WTC11 (cell line): ENCODE data around the gene NBEAL1.
"Not testable (repeated sequence)": the region's sequence is repeated elsewhere in the genome, so short reads cannot be mapped to it uniquely, and the experiment has no call there.

ENCODE experiments used
- CBFB ChIP-seq: sonication (generic); formaldehyde crosslinking; IDR thresholded peaks from 2 replicates; pipeline ENCODE4 v1.8.1; 2022; ENCODE audit warnings: mild to moderate bottlenecking, low read depth, missing genetic modification reagents
- CREB1 ChIP-seq: sonication (generic); formaldehyde crosslinking; IDR thresholded peaks from 2 replicates; pipeline ENCODE4 v1.8.0; 2023; ENCODE audit warnings: mild to moderate bottlenecking, missing genetic modification reagents
- ESRRA ChIP-seq: sonication (generic); formaldehyde crosslinking; IDR thresholded peaks from 2 replicates; pipeline ENCODE4 v1.8.1; 2022; ENCODE audit warnings: mild to moderate bottlenecking, missing genetic modification reagents, borderline replicate concordance
- GTF2I ChIP-seq: fragments of 250-450 bp; sonication (Bioruptor Pico); conservative IDR thresholded peaks from 2 replicates; pipeline ENCODE4 v1.4.0; 2021; ENCODE audit warnings: mild to moderate bottlenecking
- NFE2L1 ChIP-seq: sonication (generic); formaldehyde crosslinking; IDR thresholded peaks from 2 replicates; pipeline ENCODE4 v1.8.1; 2023; ENCODE audit warnings: missing genetic modification reagents
- TP53 ChIP-seq: sonication (generic); formaldehyde crosslinking; IDR thresholded peaks from 2 replicates; pipeline ENCODE4 v1.8.1; 2023; ENCODE audit warnings: mild to moderate bottlenecking, missing genetic modification reagents
- ZNF138 ChIP-seq: sonication (generic); formaldehyde crosslinking; conservative IDR thresholded peaks from 2 replicates; pipeline ENCODE4 v1.8.1; 2022; ENCODE audit warnings: mild to moderate bottlenecking, moderate library complexity, missing genetic modification reagents
- ZNF671 ChIP-seq: fragments of 250-450 bp; sonication (Bioruptor Pico); IDR thresholded peaks from 2 replicates; pipeline ENCODE4 v1.8.0; 2021; ENCODE audit warnings: mild to moderate bottlenecking
- TF ChIP-seq, protein P1 (sequence below): fragments of 200-600 bp; IDR thresholded peaks from 2 replicates; pipeline ENCODE4 v1.8.0; 2022; ENCODE audit warnings: antibody characterized with exemption
- TF ChIP-seq, protein P2 (sequence below): sonication (generic); formaldehyde crosslinking; IDR thresholded peaks from 2 replicates; pipeline ENCODE4 v1.8.1; 2022; ENCODE audit warnings: low read depth, missing genetic modification reagents, borderline replicate concordance
- TF ChIP-seq, protein P3 (sequence below): sonication (generic); formaldehyde crosslinking; conservative IDR thresholded peaks from 2 replicates; pipeline ENCODE4 v1.8.1; 2023; ENCODE audit warnings: mild to moderate bottlenecking, low read depth, missing genetic modification reagents, moderate library complexity
- TF ChIP-seq, protein P4 (sequence below): sonication (generic); formaldehyde crosslinking; IDR thresholded peaks from 2 replicates; pipeline ENCODE4 v1.8.0; 2022; ENCODE audit warnings: mild to moderate bottlenecking, missing genetic modification reagents

DNA sequence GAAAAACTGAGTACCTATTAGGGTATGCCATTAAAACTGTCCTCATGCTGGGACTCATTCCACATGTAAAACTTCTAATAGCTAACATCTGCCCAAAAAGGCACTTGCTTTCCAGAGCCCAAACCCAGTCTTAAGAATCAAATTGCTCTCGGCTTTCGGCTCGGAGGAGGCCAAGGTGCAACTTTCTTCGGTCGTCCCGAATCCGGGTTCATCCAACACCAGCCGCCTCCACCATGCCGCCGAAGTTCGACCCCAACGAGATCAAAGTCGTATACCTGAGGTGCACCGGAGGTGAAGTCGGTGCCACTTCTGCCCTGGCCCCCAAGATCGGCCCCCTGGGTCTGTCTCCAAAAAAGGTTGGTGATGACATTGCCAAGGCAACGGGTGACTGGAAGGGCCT lies 175.9 kb downstream of the NBEAL1 start:
- TF ChIP-seq ESRRA (CRISPR knock-in tag); NFE2L1; ZNF671 (CRISPR knock-in tag); CBFB (CRISPR knock-in tag); TP53 (CRISPR knock-in tag); GTF2I (CRISPR knock-in tag); ZNF138 (CRISPR knock-in tag); CREB1: not testable (repeated sequence)
- TF ChIP-seq, protein P1, sequence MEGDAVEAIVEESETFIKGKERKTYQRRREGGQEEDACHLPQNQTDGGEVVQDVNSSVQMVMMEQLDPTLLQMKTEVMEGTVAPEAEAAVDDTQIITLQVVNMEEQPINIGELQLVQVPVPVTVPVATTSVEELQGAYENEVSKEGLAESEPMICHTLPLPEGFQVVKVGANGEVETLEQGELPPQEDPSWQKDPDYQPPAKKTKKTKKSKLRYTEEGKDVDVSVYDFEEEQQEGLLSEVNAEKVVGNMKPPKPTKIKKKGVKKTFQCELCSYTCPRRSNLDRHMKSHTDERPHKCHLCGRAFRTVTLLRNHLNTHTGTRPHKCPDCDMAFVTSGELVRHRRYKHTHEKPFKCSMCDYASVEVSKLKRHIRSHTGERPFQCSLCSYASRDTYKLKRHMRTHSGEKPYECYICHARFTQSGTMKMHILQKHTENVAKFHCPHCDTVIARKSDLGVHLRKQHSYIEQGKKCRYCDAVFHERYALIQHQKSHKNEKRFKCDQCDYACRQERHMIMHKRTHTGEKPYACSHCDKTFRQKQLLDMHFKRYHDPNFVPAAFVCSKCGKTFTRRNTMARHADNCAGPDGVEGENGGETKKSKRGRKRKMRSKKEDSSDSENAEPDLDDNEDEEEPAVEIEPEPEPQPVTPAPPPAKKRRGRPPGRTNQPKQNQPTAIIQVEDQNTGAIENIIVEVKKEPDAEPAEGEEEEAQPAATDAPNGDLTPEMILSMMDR, result not testable (repeated sequence)
- TF ChIP-seq, protein P2, sequence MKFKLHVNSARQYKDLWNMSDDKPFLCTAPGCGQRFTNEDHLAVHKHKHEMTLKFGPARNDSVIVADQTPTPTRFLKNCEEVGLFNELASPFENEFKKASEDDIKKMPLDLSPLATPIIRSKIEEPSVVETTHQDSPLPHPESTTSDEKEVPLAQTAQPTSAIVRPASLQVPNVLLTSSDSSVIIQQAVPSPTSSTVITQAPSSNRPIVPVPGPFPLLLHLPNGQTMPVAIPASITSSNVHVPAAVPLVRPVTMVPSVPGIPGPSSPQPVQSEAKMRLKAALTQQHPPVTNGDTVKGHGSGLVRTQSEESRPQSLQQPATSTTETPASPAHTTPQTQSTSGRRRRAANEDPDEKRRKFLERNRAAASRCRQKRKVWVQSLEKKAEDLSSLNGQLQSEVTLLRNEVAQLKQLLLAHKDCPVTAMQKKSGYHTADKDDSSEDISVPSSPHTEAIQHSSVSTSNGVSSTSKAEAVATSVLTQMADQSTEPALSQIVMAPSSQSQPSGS (CRISPR knock-in tag), result not testable (repeated sequence)
- TF ChIP-seq, protein P3, sequence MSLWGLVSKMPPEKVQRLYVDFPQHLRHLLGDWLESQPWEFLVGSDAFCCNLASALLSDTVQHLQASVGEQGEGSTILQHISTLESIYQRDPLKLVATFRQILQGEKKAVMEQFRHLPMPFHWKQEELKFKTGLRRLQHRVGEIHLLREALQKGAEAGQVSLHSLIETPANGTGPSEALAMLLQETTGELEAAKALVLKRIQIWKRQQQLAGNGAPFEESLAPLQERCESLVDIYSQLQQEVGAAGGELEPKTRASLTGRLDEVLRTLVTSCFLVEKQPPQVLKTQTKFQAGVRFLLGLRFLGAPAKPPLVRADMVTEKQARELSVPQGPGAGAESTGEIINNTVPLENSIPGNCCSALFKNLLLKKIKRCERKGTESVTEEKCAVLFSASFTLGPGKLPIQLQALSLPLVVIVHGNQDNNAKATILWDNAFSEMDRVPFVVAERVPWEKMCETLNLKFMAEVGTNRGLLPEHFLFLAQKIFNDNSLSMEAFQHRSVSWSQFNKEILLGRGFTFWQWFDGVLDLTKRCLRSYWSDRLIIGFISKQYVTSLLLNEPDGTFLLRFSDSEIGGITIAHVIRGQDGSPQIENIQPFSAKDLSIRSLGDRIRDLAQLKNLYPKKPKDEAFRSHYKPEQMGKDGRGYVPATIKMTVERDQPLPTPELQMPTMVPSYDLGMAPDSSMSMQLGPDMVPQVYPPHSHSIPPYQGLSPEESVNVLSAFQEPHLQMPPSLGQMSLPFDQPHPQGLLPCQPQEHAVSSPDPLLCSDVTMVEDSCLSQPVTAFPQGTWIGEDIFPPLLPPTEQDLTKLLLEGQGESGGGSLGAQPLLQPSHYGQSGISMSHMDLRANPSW, result not testable (repeated sequence)
- TF ChIP-seq, protein P4, sequence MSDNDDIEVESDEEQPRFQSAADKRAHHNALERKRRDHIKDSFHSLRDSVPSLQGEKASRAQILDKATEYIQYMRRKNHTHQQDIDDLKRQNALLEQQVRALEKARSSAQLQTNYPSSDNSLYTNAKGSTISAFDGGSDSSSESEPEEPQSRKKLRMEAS (CRISPR knock-in tag), result not testable (repeated sequence)
